Activated naive CD4-positive, alpha-beta T cell treated with anti-CD3 and anti-CD28 coated beads, Interleukin-2, amount 50 U/mL, for 16 hours (primary cell): Measurements from ENCODE around the gene DNAJC15.

ENCODE experiments used
- DNase-seq: peaks from one replicate; pipeline ENCODE4 v3.0.0-alpha.2; 2020

DNAJC15 gene

GRCh38 chr13:43129066-43129465 lies 105.7 kb downstream of the DNAJC15 start:
- no peak for DNase-seq

- no peak for DNase-seq
Measured at GRCh38 chr13:43129511-43130110, 106.2 kb downstream of the DNAJC15 start.

GRCh38 chr13:43132257-43132656 lies 108.9 kb downstream of the DNAJC15 start:
- DNase-seq: no peak

GRCh38 chr13:43132911-43133310 lies 109.5 kb downstream of the DNAJC15 start:
- no peak for DNase-seq

- no peak for DNase-seq
Measured at GRCh38 chr13:43133792-43134191, 110.4 kb downstream of the DNAJC15 start.

GRCh38 chr13:43134868-43135267 lies 111.5 kb downstream of the DNAJC15 start:
- DNase-seq: no peak

DNA sequence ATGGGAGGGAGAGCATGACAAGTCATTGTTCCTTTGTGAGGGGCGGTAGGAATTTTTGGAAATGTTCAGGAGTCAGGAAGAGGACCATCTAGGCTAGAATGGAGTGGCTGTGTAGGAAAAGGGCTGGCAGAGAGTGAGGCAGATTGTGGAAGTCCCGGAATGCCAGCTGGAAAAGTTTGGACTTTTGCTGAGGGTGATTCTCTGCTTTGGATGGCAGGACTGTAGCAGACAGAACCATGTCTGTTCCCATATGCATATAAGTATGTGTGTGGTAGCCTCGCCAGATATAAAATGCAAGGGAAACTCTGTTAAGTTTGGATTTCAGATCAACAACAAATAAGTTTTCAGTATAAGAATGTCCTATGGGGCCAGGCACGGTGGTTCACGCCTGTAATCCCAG lies 112.1 kb downstream of the DNAJC15 start:
- no peak for DNase-seq

GRCh38 chr13:43136920-43137575 lies 113.7 kb downstream of the DNAJC15 start:
- DNase-seq: no peak

- no peak for DNase-seq
Measured at GRCh38 chr13:43139211-43139610, 115.8 kb downstream of the DNAJC15 start.

- no peak for DNase-seq
Measured at GRCh38 chr13:43139921-43140320, 116.5 kb downstream of the DNAJC15 start.

DNA sequence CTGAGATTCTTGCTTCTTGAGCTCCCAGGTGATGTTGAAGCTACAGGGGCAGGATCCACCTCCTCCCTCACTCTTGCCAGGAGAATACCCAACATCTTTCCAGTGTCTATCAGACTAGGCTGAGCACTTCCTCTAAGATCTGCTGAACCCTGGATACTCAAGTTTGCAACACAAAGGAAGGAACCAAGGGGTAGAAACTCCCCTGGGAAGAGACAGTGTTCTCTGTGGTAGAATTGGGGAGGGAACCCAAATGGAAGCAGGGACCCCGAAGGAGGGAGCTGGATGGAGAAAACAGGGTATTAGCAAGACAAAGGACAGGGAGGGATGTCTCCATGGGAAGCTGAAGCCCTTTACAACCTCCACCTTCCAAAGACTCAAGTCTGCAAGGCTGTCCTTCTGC lies 117.6 kb downstream of the DNAJC15 start:
- DNase-seq: no peak

DNA sequence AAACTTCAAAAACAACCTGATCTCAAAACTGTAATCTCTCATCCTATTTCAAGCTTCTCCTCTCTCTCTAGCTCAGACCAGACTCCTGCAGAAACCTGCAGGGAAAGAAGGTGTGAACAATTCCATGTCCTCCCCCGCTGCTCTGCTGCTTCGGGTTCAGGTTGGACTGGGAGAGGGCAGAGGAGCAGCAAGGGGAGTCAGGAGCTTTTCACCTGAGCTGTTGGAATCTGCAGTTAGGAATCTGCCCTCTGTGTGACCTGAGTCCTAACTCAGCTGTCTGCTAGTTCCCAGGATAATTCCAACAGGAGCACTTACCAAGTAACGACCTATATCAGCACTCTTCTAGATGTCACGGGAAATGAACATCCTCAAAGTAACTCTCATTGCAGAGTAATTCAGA lies 118.3 kb downstream of the DNAJC15 start:
- DNase-seq: no peak

- no peak for DNase-seq
Measured at GRCh38 chr13:43143591-43143990, 120.2 kb downstream of the DNAJC15 start.

DNA sequence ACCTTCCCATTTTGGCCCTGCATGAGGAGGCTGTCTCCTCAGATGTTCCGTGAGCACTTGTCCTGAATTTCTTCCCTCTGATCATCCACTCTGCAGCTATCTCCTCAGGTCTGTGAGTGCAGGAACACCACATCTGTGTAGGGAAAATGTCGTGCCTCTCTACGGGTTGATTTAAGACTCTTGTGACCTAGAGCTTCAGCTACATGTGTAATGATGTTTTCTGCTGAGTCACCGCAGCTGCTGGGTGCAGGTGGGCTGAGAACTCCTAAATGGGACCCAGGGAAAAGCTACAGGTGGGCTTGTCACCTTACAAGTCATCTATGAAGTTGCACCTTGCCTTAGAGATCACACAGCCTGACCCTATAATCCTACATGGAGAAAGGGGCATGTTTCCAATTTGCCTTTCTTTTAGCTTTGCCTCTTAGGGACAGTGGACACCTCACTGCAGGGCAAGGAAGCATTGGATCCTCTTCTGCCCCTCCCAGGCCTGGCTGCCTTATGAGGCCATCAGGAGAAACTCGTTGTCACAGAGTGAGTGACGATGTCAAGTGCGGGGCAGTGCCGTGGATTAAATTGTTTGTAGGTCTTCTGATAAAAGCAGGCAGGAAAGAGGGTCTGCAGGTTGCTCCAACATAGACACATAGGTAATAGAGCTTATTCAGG lies 122.3 kb downstream of the DNAJC15 start:
- DNase-seq: no peak

DNA sequence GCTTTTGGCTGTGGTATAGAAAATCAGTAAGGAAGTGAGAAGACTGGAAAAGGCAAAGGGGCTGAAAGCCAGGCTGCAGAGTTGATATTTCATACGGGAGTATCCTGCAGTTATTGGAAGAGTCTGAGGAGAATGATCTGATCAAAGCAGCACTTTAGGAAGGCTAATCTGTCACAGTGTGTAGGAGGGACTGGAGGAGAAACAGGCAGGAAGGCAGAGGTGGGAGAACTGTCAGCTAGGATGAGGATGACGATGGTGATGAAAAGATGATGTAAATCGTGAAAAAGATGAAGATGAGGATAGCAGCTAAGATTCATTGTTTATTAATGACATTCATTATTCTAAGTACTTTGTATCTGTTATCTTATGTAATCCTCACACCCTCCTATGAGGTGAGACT lies 123.0 kb downstream of the DNAJC15 start:
- no peak for DNase-seq

DNA sequence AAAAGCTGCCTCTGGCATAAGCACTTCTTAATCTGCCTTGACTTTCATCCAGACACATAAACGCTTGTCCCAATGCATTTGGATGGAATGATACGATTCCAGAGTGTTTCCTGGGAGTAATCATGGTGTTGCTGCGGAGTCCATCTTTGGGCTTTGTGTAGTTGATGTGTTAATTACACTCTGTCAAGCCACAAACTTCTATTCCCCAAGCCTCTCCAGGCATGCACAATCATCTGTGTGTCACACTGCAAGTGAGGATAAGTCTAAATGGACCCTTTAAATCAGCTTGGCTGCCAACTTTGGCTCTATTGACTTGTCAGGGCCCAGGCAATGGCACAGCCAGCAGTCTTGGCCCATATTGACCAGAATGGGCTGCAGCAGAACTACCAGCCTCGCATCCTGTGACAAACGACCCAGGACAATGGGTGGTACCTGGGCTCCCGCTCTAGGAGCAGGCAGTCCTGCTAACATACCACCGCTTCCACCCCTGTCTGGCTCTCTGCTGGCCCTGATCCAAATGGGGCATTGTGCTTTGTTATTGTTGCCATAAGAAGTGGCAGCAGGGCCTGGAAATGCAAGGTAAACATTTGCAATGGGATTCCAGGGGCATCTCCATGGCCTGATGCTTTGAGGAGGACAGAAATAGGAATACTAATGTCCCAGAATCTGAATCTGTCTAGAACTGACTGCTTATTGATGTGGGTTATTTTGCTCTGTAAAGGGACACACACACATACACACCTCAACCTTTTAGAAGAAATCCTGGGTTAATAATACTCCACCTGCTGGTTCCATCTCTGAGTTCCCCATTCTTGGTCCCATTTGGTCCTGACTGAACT lies 127.2 kb downstream of the DNAJC15 start:
- DNase-seq: no peak

DNA sequence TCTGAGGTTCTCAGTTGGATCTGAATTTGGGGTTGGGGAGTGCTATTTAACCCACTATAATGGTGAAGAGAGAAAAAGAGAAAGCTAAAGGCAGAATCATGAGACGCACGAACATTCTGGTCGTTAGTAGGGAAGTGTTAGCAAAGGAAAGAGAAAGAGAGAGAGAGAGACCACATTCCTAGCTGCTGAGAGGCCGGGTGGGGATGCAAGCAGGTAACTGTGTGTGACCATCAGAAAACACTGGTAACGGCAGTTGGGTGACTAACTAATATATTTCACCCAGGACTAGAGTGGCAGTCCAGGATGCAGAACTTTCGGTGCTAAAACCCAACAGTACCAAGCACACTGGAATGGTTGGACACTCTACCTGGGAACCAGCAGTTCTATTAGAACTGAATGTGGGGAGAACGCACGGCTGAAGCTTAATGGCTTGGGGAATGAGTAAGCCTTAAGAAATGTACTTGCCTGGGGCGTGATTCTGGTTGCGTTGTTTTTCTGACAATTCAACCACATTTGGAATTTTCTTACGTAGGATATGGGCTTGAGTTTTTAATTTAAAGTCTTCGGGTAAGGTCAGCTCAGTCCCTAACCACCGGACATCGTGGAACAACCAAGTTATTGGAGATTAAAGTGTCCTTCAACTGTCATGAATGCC lies 130.2 kb downstream of the DNAJC15 start:
- DNase-seq: no peak

DNA sequence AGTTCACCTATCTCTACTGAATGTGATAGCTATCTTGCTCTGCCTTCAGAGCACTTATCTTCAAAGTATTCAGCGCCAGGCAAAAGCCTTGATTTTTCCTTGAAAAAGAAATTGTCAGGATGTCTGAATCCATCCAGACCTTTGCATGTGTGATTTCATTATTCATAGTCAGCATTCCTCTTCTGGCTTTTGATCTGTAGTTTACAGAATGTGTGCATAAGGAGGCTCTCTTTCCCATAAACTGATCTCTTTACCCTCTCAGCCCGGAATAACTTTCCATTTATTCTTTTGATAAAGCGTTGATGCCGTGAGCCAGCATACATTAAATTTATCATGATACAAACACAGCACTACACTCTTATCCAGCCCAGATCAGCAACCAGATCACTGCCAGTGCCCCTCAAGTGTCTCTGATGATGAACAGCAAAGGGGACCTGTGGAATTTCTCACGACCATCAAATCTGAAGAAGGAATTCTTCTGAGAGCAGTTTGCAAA lies 130.8 kb downstream of the DNAJC15 start:
- DNase-seq: no peak

DNA sequence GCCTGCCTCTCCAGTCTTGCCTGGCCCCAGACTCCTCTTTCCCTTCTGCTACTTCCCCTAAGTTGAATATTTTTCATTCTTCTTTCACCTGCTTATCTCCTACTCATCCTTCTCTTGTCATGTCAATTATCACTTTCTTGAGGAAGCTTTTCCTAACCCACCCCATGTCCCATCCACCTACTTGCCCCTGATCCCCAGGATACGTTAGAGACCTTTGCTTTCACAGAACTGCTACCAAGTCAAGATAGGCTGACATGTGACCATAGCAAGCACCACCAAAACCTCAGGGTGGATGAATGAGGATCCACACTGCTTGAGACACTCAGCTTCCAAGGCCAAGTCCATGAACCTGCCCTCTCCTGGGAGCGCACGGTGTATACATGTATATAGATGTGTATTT lies 131.5 kb downstream of the DNAJC15 start:
- no peak for DNase-seq

GRCh38 chr13:43156916-43157315 lies 133.5 kb downstream of the DNAJC15 start:
- DNase-seq: no peak

DNA sequence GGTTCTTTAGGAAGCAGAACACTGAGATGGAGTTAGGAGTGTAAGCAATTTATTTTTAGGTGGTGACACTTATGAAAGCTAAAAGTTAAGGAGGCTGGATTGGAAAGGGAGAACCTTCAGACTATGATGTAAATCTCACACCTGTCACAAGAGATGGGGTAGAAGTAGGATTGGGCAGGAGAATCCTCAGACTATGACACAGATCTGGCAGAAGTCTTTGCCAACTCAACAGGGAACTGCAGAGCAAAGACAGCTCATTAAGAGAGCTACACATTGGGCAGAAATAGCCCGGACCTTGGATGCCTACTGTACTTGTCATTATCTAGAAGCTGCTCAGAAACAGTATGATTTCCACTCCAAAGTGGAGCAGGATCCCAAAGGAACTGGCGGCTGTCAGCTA lies 134.4 kb downstream of the DNAJC15 start:
- no peak for DNase-seq

- DNase-seq: no peak
Measured at GRCh38 chr13:43158516-43158915, 135.1 kb downstream of the DNAJC15 start.

DNA sequence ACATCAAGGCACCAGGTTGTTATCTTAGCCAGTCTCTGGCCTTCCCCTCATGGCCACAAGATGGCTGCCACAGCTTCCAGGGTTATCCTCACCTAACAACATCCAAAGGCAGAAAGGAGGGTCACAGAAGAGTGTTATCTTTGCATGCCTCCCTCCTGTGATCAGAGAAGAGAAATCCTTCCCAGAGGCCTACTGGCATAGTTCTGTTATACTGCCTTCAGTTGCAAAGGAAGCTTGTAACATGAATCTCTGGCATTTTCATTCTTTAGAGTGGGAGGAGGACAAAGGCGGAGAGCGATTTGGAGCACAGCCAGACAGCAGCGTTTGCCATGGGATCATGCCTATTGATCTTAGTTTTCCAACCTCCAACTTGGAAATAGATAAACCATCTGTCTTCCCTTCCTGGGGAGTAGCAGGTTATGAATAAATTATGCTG lies 135.7 kb downstream of the DNAJC15 start:
- DNase-seq: no peak
